Testis (tissue), 3 donors: Measurements from ENCODE around the gene CLEC4D. TPM values are rescaled to one million over a fixed set of nuclear protein-coding genes. Genes with fewer than 3 reads are reported as not detected.
"Not testable (repeated sequence)": the region's sequence is repeated elsewhere in the genome, so short reads cannot be mapped to it uniquely, and the experiment has no call there.

Experiments used
- DNase-seq: peaks from one replicate; pipeline ENCODE4 v3.0.0-alpha.2; 2019
- H3K27ac ChIP-seq, 2 donors: fragments of 200-600 bp; sonication (generic); one replicate each; pipeline ENCODE4 v1.5.1; 2019
- H3K27me3 ChIP-seq: fragments of 200-600 bp; sonication (generic); one replicate; pipeline ENCODE4 v1.5.1; 2019
- H3K36me3 ChIP-seq: fragments of 200-600 bp; sonication (generic); one replicate; pipeline ENCODE4 v1.5.1; 2017; ENCODE audit warnings: low read depth; ENCODE audit errors: missing control alignments
- H3K4me1 ChIP-seq: fragments of 200-600 bp; sonication (generic); one replicate; pipeline ENCODE4 v1.5.1; 2019
- H3K4me3 ChIP-seq, 2 donors: fragments of 200-600 bp; sonication (generic); one replicate each; pipeline ENCODE4 v1.5.1; 2017 to 2019
- H3K9me3 ChIP-seq: fragments of 200-600 bp; sonication (generic); one replicate; pipeline ENCODE4 v1.5.1; 2017
- POLR2A ChIP-seq: fragments of 450-650 bp; IDR thresholded peaks from one replicate; pipeline ENCODE4 v1.6.1; 2017; ENCODE audit warnings: antibody characterized with exemption, mild to moderate bottlenecking, moderate library complexity
- WGBS, 2 donors: methylation state at CpG; one replicate each; pipeline ENCODE4 v1.1.5; 2018; 5-methylcytosine and 5-hydroxymethylcytosine counted together
- intact Hi-C: fragments of 100-400 bp; cut with DNase I; formaldehyde crosslinking; loops from one replicate; pipeline ENCODE4 v1.15.1; 2023; ENCODE audit warnings: low total_unique reads
- polyA plus RNA-seq: library from polyadenylated mRNA; stranded (reverse); fragments of 350-450 nt; fragmentation: Illumina TruSeq; extraction: RNeasy Lipid Tissue Mini Kit (QIAGEN cat#74804); gene quantifications from one replicate; pipeline ENCODE4 v1.2.3, GENCODE V29; 2014; ENCODE audit warnings: low read depth, low replicate concordance; ENCODE audit not compliant: insufficient read depth
- total RNA-seq, 2 donors: library from RNA; depleted of rRNA; stranded (reverse); fragments of >200 nt; gene quantifications; one replicate each; pipeline ENCODE4 v1.2.3, GENCODE V29; 2016
- TF ChIP-seq, protein P1 (sequence below), 3 experiments: fragments of 450-650 bp in 2 of 3; fragments of 200-600 bp in 1 of 3; sonication (generic) in 1 of 3; IDR thresholded peaks; one replicate each; pipeline ENCODE4 v1.5.1; 2016 to 2019; ENCODE audit warnings: antibody characterized with exemption in 3 of 3, mild to moderate bottlenecking in 2 of 3, moderate library complexity in 1 of 3

CLEC4D gene
- total and polyA plus RNA-seq, 3 donors from 2014 or later: 0.31 TPM; not detected in 1

DNA sequence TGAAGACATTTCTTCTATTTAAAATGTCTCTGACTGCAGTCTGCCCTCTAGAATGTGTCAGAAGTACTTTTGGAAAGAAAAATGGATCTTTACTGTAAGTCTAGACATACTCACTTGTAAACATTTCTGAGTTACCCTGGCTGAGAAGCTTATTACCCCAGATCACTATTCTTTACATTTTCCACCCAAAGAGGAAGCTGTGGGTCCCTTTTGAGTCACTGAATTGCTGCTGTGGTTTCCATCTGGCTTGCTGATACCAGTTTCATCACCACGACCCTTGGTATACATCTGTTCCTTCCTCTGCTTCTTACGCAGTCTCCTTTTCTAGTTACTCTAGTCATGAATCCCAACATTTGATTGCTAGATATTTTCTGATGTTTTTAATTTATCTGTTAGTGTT lies 20.2 kb upstream of the CLEC4D start:
- DNase-seq: no peak
- 87 to 88% methylated on average over 1 of the region's 2 CpGs for WGBS, 2 donors
- Histone ChIP-seq H3K9me3 (no peaks in the 10 kb centered on the region), H3K4me3 (no peak overlapping the region), H3K27me3 (no peaks in the 10 kb centered on the region), H3K27ac (no peak overlapping the region), H3K4me1 (no peaks in the 10 kb centered on the region), H3K36me3 (no peaks in the 10 kb centered on the region)
- no peak for TF ChIP-seq POLR2A
- TF ChIP-seq, protein P1, sequence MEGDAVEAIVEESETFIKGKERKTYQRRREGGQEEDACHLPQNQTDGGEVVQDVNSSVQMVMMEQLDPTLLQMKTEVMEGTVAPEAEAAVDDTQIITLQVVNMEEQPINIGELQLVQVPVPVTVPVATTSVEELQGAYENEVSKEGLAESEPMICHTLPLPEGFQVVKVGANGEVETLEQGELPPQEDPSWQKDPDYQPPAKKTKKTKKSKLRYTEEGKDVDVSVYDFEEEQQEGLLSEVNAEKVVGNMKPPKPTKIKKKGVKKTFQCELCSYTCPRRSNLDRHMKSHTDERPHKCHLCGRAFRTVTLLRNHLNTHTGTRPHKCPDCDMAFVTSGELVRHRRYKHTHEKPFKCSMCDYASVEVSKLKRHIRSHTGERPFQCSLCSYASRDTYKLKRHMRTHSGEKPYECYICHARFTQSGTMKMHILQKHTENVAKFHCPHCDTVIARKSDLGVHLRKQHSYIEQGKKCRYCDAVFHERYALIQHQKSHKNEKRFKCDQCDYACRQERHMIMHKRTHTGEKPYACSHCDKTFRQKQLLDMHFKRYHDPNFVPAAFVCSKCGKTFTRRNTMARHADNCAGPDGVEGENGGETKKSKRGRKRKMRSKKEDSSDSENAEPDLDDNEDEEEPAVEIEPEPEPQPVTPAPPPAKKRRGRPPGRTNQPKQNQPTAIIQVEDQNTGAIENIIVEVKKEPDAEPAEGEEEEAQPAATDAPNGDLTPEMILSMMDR (IDR thresholded peaks at IDR 0.05): no peak
- intact Hi-C loops: no loop called here

DNA sequence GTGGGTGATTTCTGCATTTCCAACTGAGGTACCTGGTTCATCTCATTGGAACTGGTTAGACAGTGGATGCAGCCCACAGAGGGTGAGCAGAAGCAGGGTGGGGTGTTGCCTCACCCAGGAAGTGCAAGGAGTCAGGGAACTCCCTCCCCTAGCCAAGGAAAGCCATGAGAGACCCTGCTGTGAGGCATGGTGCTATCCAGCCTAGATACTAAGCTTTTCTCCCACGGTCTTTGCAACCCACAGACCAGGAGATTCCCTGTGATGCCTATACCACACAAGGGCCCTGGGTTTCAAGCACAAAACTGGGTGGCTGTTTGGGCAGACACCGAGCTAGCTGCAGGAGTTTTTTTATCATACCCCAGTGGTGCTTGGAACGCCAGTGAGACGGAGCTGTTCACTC lies 17.6 kb upstream of the CLEC4D start:
- DNase-seq, H3K36me3 ChIP-seq, H3K27ac ChIP-seq, H3K27me3 ChIP-seq, intact Hi-C loops, H3K4me1 ChIP-seq, H3K9me3 ChIP-seq, H3K4me3 ChIP-seq: not testable (repeated sequence)
- 90 to 100% methylated on average over 4 of the region's 4 CpGs for WGBS, 2 donors

DNA sequence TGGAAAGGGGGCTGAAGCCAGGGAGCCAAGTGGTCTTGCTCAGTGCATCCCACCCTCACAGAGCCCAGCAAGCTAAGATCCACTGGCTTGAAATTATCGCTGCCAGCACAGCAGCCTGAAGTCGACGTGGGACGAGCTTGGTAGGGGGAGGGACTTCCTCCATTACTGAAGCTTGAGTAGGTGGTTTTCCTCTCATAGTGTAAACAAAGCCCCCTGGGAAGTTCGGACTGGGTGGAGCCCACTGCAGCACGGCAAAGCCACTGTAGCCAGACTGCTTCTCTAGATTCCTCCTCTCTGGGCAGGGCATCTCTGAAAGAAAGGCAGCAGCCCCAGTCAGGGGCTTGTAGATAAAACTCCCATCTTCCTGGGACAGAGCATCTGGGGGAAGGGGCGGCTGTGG lies 17.2 kb upstream of the CLEC4D start:
- H3K9me3 ChIP-seq, intact Hi-C loops, H3K4me1 ChIP-seq, H3K4me3 ChIP-seq, H3K36me3 ChIP-seq, DNase-seq, H3K27me3 ChIP-seq, H3K27ac ChIP-seq: not testable (repeated sequence)
- WGBS, 2 donors: 58 to 75% methylated on average over 7 of the region's 7 CpGs

DNA sequence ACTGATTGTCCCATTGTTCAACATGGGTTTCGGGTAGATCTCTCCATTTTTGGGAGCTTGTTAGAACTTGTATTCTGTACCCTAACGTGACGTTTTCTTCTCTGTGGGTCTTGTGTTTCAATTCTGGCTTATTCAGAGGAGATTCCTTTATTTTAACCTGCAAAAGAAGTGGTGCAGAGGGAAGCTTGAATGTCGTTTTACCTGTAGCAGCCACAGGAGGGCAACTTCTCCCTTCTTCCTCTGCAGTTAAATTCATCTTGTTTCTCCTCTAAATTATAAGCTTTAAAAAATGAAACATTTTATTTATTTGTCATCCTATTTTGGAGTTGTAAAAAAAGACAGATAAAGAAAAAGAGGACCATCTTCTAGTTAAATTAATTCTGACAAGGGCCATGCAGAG lies 13.7 kb upstream of the CLEC4D start:
- no peaks in the 10 kb centered on the region for H3K4me1 ChIP-seq
- TF ChIP-seq, protein P1 (IDR thresholded peaks at IDR 0.05): no peak
- TF ChIP-seq POLR2A: no peak
- H3K36me3 ChIP-seq: no peaks in the 10 kb centered on the region
- H3K27ac ChIP-seq: no peak overlapping the region
- WGBS, 2 donors: 56 to 63% methylated on average over 4 of the region's 4 CpGs
- no peak overlapping the region for H3K4me3 ChIP-seq
- DNase-seq: no peak
- no peaks in the 10 kb centered on the region for H3K27me3 ChIP-seq
- no peaks in the 10 kb centered on the region for H3K9me3 ChIP-seq
- intact Hi-C loops: no loop called here

DNA sequence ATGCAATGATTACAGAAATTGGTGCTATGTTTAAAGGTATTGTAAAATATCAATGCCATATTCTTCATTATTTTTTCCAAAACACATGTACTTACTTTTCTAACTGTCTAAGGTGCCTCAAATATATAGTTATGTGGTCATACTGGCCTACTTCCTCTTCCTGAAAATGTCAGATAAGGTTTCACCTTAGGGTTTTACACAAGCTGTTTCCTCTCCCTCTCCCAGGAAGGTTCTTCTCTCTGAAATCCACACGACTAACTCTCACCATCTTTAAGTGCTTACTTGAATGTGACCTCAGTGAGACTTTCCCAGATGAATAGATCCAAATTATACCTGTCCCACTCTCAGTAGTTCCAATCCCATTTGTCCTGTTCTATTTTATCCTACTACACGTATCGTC lies 11.6 kb upstream of the CLEC4D start:
- no peaks in the 10 kb centered on the region for H3K36me3 ChIP-seq
- intact Hi-C loops: no loop called here
- DNase-seq: no peak
- H3K27ac ChIP-seq: no peak overlapping the region
- no peaks in the 10 kb centered on the region for H3K9me3 ChIP-seq
- TF ChIP-seq, protein P1 (IDR thresholded peaks at IDR 0.05): no peak
- TF ChIP-seq POLR2A: no peak
- no peaks in the 10 kb centered on the region for H3K27me3 ChIP-seq
- H3K4me3 ChIP-seq: no peak overlapping the region
- 66 to 74% methylated on average over 3 of the region's 3 CpGs for WGBS, 2 donors
- no peaks in the 10 kb centered on the region for H3K4me1 ChIP-seq

DNA sequence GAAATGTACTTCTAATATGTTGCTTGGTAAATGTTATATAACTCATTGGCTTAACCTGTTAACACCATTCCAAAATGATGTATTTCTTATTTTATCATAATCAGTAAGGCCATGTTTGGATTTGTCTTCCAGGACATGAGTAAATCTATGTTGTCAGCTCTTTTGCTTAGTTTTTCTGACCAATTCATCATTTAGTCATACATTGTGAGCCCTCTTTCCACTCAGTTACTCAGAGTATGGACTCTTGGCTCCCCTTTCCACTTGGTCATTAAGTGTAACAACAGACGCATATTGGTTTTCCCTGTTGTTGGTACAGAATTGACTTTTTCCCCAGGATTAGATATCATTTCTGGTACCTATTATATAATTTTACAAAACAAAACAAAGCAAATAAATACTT lies 9.0 kb upstream of the CLEC4D start:
- intact Hi-C loops: no loop called here
- no peak for TF ChIP-seq POLR2A
- TF ChIP-seq, protein P1 (IDR thresholded peaks at IDR 0.05): no peak
- no peak for DNase-seq
- H3K4me3 ChIP-seq: no peak overlapping the region
- H3K27ac ChIP-seq: no peak overlapping the region
- no peaks in the 10 kb centered on the region for H3K4me1 ChIP-seq
- no peaks in the 10 kb centered on the region for H3K9me3 ChIP-seq
- no peaks in the 10 kb centered on the region for H3K27me3 ChIP-seq
- WGBS, 2 donors: 82 to 89% methylated on average over 1 of the region's 1 CpG
- H3K36me3 ChIP-seq: no peaks in the 10 kb centered on the region
